ENCODE results near the gene HEXIM2. TPM values are rescaled to one million over a fixed set of nuclear protein-coding genes. Genes with fewer than 3 reads are reported as not detected.

The HEXIM2 gene
- total and polyA plus RNA-seq, 2 experiments from 2014 or later = 9.0 to 9.5 TPM

DNA sequence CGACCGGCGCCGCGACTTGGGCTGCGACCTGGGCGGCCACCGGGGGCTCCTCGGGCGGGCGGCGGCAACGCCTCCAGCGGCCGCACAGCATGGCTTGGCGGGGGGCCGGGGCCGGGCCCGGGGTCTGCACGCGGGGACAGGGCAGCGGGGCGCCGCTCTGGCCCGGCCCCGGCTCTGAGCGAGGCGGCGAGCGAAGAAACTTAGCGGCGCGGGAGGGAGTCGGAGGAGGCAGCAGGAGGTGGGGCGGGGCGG lies 29.4 kb upstream of the HEXIM2 start, which contains the start of gene PLCD3:
Gene PLCD3 (minus strand): TSS at position 196 of the 252 bp plus-strand sequence. CDS start 105 bp downstream, at position 91.
- H3K27ac Mint-ChIP-seq = no peak within 1 kb of the TSS
- no peaks in the 10 kb centered on the region for H3K9me3 Mint-ChIP-seq

More for the DNA sequence above, 29.4 kb upstream of the HEXIM2 start, which contains the start of gene PLCD3:
- H3K36me3 ChIP-seq (ENCODE audit: insufficient read depth) = no peaks in the 10 kb centered on the region
- peaks cover 4% of the 10 kb centered on the region; the same call in 1 of the 2 replicates for H3F3A ChIP-seq (replicated peaks; ENCODE audit: low read depth)
- peaks cover 3% of the 10 kb centered on the region; the same call in 1 of the 3 replicates for H3K36me3 Mint-ChIP-seq (ENCODE audit: low read depth)
- H3K79me2 ChIP-seq (replicated peaks; ENCODE audit: insufficient read depth) = no peaks in the 10 kb centered on the region
- no peaks in the 10 kb centered on the region; the same call in 1 of the 2 replicates for H4K20me1 ChIP-seq (replicated peaks; ENCODE audit: insufficient read depth)
- H3K27me3 Mint-ChIP-seq (ENCODE audit: insufficient read depth, low read depth, poor library complexity) = peaks cover 27% of the 10 kb centered on the region
- H3K9me2 ChIP-seq (ENCODE audit: insufficient read depth) = no peaks in the 10 kb centered on the region
- H3K27me3 ChIP-seq (ENCODE audit: insufficient read depth) = no peaks in the 10 kb centered on the region
- peak within 1 kb of the TSS; percentile 81 for H3K4me3 Mint-ChIP-seq
- H3K4me3 ChIP-seq = peak within 1 kb of the TSS; percentile 90
- no peak within 1 kb of the TSS for H3K27ac ChIP-seq (ENCODE audit: low read depth)
- TF ChIP-seq NANOG (IDR thresholded peaks at IDR 0.05; ENCODE audit: borderline replicate concordance) (no peak), CREB1 (CRISPR knock-in tag; IDR thresholded peaks at IDR 0.05; ENCODE audit: low read depth) (no peak), EZH2phosphoT487 (IDR thresholded peaks at IDR 0.05; ENCODE audit: unreplicated experiment) (no peak), EZH2 (IDR thresholded peaks at IDR 0.05; ENCODE audit: low read depth, unreplicated experiment) (no peak), STAT1 (IDR thresholded peaks at IDR 0.05; ENCODE audit: unreplicated experiment) (no peak), ZNF462 (CRISPR knock-in tag; IDR thresholded peaks at IDR 0.05) (no peak), POLR2AphosphoS5 (IDR thresholded peaks at IDR 0.05; ENCODE audit: low read depth) (no peak), CTCF (conservative IDR thresholded peaks at IDR 0.05; ENCODE audit: low read depth in 2 of 2) (no peak), JUNB (IDR thresholded peaks at IDR 0.05; ENCODE audit: unreplicated experiment) (no peak), ETS1 (IDR thresholded peaks at IDR 0.05) (no peak), ZNF331 (CRISPR knock-in tag; IDR thresholded peaks at IDR 0.05; ENCODE audit: low read depth) (no peak)
- peaks cover 15% of the 10 kb centered on the region for H3K4me1 Mint-ChIP-seq
- peaks cover 3% of the 10 kb centered on the region; the same call in 1 of the 2 replicates for H3K4me1 ChIP-seq (ENCODE audit: insufficient read depth)
- no peak for DNase-seq (ENCODE audit: low spot score)
- peak; percentile 28 for ATAC-seq
- peak within 1 kb of the TSS; percentile 95 for H2AFZ ChIP-seq
- peak within 1 kb of the TSS; percentile 90 for H3K4me2 ChIP-seq

Data from GM23338 (cell line).